H1 (cell line): ENCODE data around the gene E2F2. TPM values are rescaled to one million over a fixed set of nuclear protein-coding genes. Genes with fewer than 3 reads are reported as not detected.

Source experiments
- CTCF ChIA-PET: fragments of 300-600 bp; sonication (Branson Sonifier 250); formaldehyde crosslinking; loops from one replicate; lab custom pipeline; 2021; ENCODE audit not compliant: partially characterized antibody; lab: Charles Lee
- POLR2A ChIA-PET: fragments of 300-600 bp; sonication (Branson Sonifier 250); formaldehyde crosslinking; loops from one replicate; lab custom pipeline; 2021; ENCODE audit warnings: inconsistent platforms; ENCODE audit not compliant: partially characterized antibody; lab: Charles Lee
- DNase-seq, 2 experiments: peaks; one replicate each; pipeline versions ENCODE4 v3.0.0 to v3.0.0-alpha.2; 2010 to 2022; ENCODE audit warnings: low spot score in 2 of 2, low read depth in 1 of 2, mixed read lengths in 1 of 2
- FAIRE-seq: peaks from 2 replicates; lab custom pipeline; 2011; peaks lifted over from hg19 to GRCh38; lab: Jason Lieb, UNC
- H2AFZ ChIP-seq: 2 replicates; pipeline ENCODE4 v1.8.1; 2012; ENCODE audit warnings: low read length, inconsistent platforms
- H2AK5ac ChIP-seq: 2 replicates; pipeline ENCODE4 v1.6.1; 2013; ENCODE audit warnings: low read depth, low read length
- H2BK120ac ChIP-seq: replicated peaks from 2 replicates; pipeline ENCODE3; 2013; ENCODE audit warnings: low read depth, low read length, inconsistent platforms
- H2BK12ac ChIP-seq: 2 replicates; pipeline ENCODE4 v1.6.1; 2013; ENCODE audit warnings: low read depth, low read length
- H2BK15ac ChIP-seq: 2 replicates; pipeline ENCODE4 v1.6.1; 2013; ENCODE audit warnings: low read length
- H2BK20ac ChIP-seq: 2 replicates; pipeline ENCODE4 v1.6.1; 2013; ENCODE audit warnings: low read length
- H2BK5ac ChIP-seq: 2 replicates; pipeline ENCODE4 v1.6.1; 2013; ENCODE audit warnings: low read depth, low read length
- H3K14ac ChIP-seq: 2 replicates; pipeline ENCODE4 v1.6.1; 2013; ENCODE audit warnings: inconsistent platforms; ENCODE audit not compliant: insufficient read length
- H3K18ac ChIP-seq: 2 replicates; pipeline ENCODE4 v1.6.1; 2013; ENCODE audit warnings: low read length; ENCODE audit errors: extremely low read depth
- H3K23ac ChIP-seq: 2 replicates; pipeline ENCODE4 v1.6.1; 2013; ENCODE audit warnings: inconsistent platforms; ENCODE audit not compliant: insufficient read length
- H3K23me2 ChIP-seq: 2 replicates; pipeline ENCODE4 v1.6.1; 2013; ENCODE audit warnings: low read depth, low read length
- H3K27ac ChIP-seq: 2 replicates; pipeline ENCODE4 v1.6.1; 2011; ENCODE audit warnings: low read depth, low read length, inconsistent platforms
- H3K27me3 ChIP-seq, 4 experiments: replicated peaks in 1 of 4; 1 replicate in 1 of 4; 2 replicates in 3 of 4; pipeline versions ENCODE4 v1.6.1 to v1.8.1; 2011 to 2013; ENCODE audit warnings: low read length in 3 of 4, mild to moderate bottlenecking in 3 of 4, inconsistent platforms in 2 of 4, mixed read lengths in 2 of 4, moderate library complexity in 1 of 4; ENCODE audit not compliant: control insufficient read depth in 3 of 4, insufficient read depth in 3 of 4; ENCODE audit errors: extremely low read depth in 1 of 4
- H3K36me3 ChIP-seq, 4 experiments: 2 replicates each; pipeline versions ENCODE4 v1.6.1 to v1.8.1; 2011 to 2013; ENCODE audit warnings: mild to moderate bottlenecking in 4 of 4, low read length in 3 of 4, moderate library complexity in 2 of 4, control low read depth in 1 of 4, inconsistent platforms in 1 of 4; ENCODE audit not compliant: insufficient read depth in 4 of 4, control insufficient read depth in 2 of 4
- H3K4ac ChIP-seq: replicated peaks from 2 replicates; pipeline ENCODE3; 2013; ENCODE audit warnings: low read length, low read depth, mixed read lengths, inconsistent platforms; ENCODE audit not compliant: insufficient read length
- H3K4me1 ChIP-seq, 4 experiments: replicated peaks in 1 of 4; 1 replicate in 1 of 4; 2 replicates in 3 of 4; pipeline versions ENCODE4 v1.6.1 to v1.8.1; 2011 to 2013; ENCODE audit warnings: low read length in 3 of 4, inconsistent platforms in 2 of 4, mixed read lengths in 1 of 4; ENCODE audit not compliant: insufficient read depth in 4 of 4, control insufficient read depth in 3 of 4
- H3K4me2 ChIP-seq, 2 experiments: 2 replicates each; pipeline versions ENCODE4 v1.6.1 to v1.8.1; 2011 to 2013; ENCODE audit warnings: low read depth in 2 of 2, low read length in 2 of 2, control low read depth in 1 of 2, inconsistent platforms in 1 of 2, mild to moderate bottlenecking in 1 of 2; ENCODE audit not compliant: insufficient read depth in 1 of 2
- H3K4me3 ChIP-seq, 4 experiments: fragments of 200-600, 300-600 bp in 1 of 4; sonication (generic), shearing (Covaris generic), sonication (Bioruptor Twin) in 1 of 4; 2 replicates each; pipeline versions ENCODE4 v1.5.1 to v1.8.1; 2011 to 2016; ENCODE audit warnings: low read length in 4 of 4, low read depth in 3 of 4, control low read depth in 2 of 4, inconsistent platforms in 2 of 4, mild to moderate bottlenecking in 2 of 4, mixed read lengths in 1 of 4, moderate library complexity in 1 of 4; ENCODE audit not compliant: insufficient read depth in 2 of 4; ENCODE audit errors: extremely low read depth in 1 of 4
- H3K56ac ChIP-seq: replicated peaks from 2 replicates; pipeline ENCODE3; 2013; ENCODE audit warnings: low read depth, mild to moderate bottlenecking, mixed read lengths, low read length, inconsistent platforms; ENCODE audit not compliant: insufficient read length
- H3K79me1 ChIP-seq: 2 replicates; pipeline ENCODE4 v1.6.1; 2013; ENCODE audit warnings: low read depth, low read length, control low read depth
- H3K79me2 ChIP-seq, 2 experiments: 2 replicates each; pipeline versions ENCODE4 v1.6.1 to v1.8.1; 2012 to 2013; ENCODE audit warnings: low read length in 2 of 2, mild to moderate bottlenecking in 2 of 2, inconsistent platforms in 1 of 2; ENCODE audit not compliant: insufficient read depth in 2 of 2, control insufficient read depth in 1 of 2
- H3K9ac ChIP-seq, 4 experiments: replicated peaks in 1 of 4; 1 replicate in 1 of 4; 2 replicates in 3 of 4; pipeline versions ENCODE4 v1.6.1 to v1.8.1; 2011 to 2013; ENCODE audit warnings: low read depth in 3 of 4, low read length in 3 of 4, control low read depth in 2 of 4, mild to moderate bottlenecking in 2 of 4, moderate library complexity in 2 of 4, inconsistent platforms in 1 of 4; ENCODE audit errors: extremely low read depth in 1 of 4
- H3K9me3 ChIP-seq, 2 experiments: 2 replicates each; pipeline versions ENCODE4 v1.6.1 to v1.8.1; 2012 to 2013; ENCODE audit warnings: mild to moderate bottlenecking in 2 of 2, moderate library complexity in 2 of 2, control low read depth in 1 of 2, inconsistent platforms in 1 of 2, low read depth in 1 of 2, low read length in 1 of 2, mixed read lengths in 1 of 2; ENCODE audit not compliant: insufficient read depth in 2 of 2
- H4K20me1 ChIP-seq, 2 experiments: replicated peaks in 1 of 2; 2 replicates each; pipeline versions ENCODE3 to v1.8.1; 2011 to 2013; ENCODE audit warnings: inconsistent platforms in 2 of 2, low read length in 2 of 2, mild to moderate bottlenecking in 1 of 2; ENCODE audit not compliant: insufficient read depth in 2 of 2, control insufficient read depth in 1 of 2
- H4K5ac ChIP-seq: 2 replicates; pipeline ENCODE4 v1.6.1; 2013; ENCODE audit warnings: low read length, low read depth, mixed read lengths, inconsistent platforms; ENCODE audit not compliant: insufficient read length
- H4K8ac ChIP-seq: 2 replicates; pipeline ENCODE4 v1.8.0; 2013; ENCODE audit warnings: mild to moderate bottlenecking, moderate library complexity, low read length, inconsistent platforms; ENCODE audit not compliant: insufficient read depth; ENCODE audit errors: extremely low read depth
- H4K91ac ChIP-seq: replicated peaks from 2 replicates; pipeline ENCODE3; 2013; ENCODE audit warnings: low read length, mixed read lengths, inconsistent platforms; ENCODE audit not compliant: insufficient read length
- CBX5 ChIP-seq: fragments of 300-800, 300-1000 bp; sonication (generic); IDR thresholded peaks from 2 replicates; pipeline ENCODE4 v1.7.1; 2016; ENCODE audit warnings: antibody characterized with exemption, low read length, low read depth
- CBX8 ChIP-seq: fragments of 300-800, 300-1000 bp; sonication (generic); IDR thresholded peaks from 2 replicates; pipeline ENCODE4 v1.7.1; 2016; ENCODE audit warnings: low read depth, low read length, borderline replicate concordance
- CHD2 ChIP-seq: IDR thresholded peaks from 2 replicates; pipeline ENCODE4 v1.6.1; 2012; ENCODE audit warnings: low read length, improper control_type of control experiment
- RXRA ChIP-seq: IDR thresholded peaks from 2 replicates; pipeline ENCODE4 v1.6.1; 2011; ENCODE audit warnings: low read depth, mild to moderate bottlenecking, low read length, moderate library complexity; ENCODE audit not compliant: insufficient read depth
- SAP30 ChIP-seq: fragments of 300-600 bp; sonication (generic); IDR thresholded peaks from 2 replicates; pipeline ENCODE4 v1.7.1; 2012; ENCODE audit warnings: low read length, moderate library complexity, mild to moderate bottlenecking, inconsistent platforms; ENCODE audit not compliant: insufficient read depth, insufficient replicate concordance
- SP2 ChIP-seq: IDR thresholded peaks from 2 replicates; pipeline ENCODE4 v1.6.1; 2012; ENCODE audit warnings: mild to moderate bottlenecking, low read length, inconsistent platforms
- YY1 ChIP-seq: IDR thresholded peaks from 2 replicates; pipeline ENCODE4 v1.6.1; 2011; ENCODE audit warnings: low read depth, mild to moderate bottlenecking, low read length
- WGBS, 2 experiments: shearing (Covaris generic) in 1 of 2; methylation state at CpG; one replicate each; pipeline versions ENCODE4 v1.1.6 to v1.1.7; 2013 to 2015; ENCODE audit warnings: low lambda C conversion rate in 2 of 2, mixed read lengths in 2 of 2, inconsistent platforms in 1 of 2, low coverage in 1 of 2, missing lambda C conversion rate in 1 of 2; ENCODE audit not compliant: insufficient replicate concordance in 2 of 2, insufficient coverage in 1 of 2, insufficient read length in 1 of 2; ENCODE audit errors: extremely low coverage in 1 of 2, missing lambda C conversion rate in 1 of 2; 5-methylcytosine and 5-hydroxymethylcytosine counted together
- polyA plus RNA-seq, 7 experiments: library from polyadenylated mRNA; depleted of rRNA in 3 of 7; stranded (reverse) in 5 of 7; unstranded in 2 of 7; fragments of >200 nt in 5 of 7; fragments of 200-250 nt in 2 of 7; gene quantifications; 1 replicate in 5 of 7; 2 replicates in 1 of 7; 4 replicates in 1 of 7; pipeline versions ENCODE4 v1.2.1 to v1.2.3, GENCODE V29; 2011 to 2013; ENCODE audit warnings: missing spikeins in 2 of 7, mixed read lengths in 2 of 7
- total RNA-seq: library from RNA; stranded (reverse); fragmentation: NEBNext Ultra II Directional; extraction: Animal tissue kit (Norgen Biotek cat#: 25700); gene quantifications from 2 replicates; pipeline ENCODE4 v1.2.1, GENCODE V29; 2021
- TF ChIP-seq, protein P1 (sequence below): IDR thresholded peaks from 2 replicates; pipeline ENCODE4 v1.6.1; 2011; ENCODE audit warnings: low read depth, mild to moderate bottlenecking, low read length; ENCODE audit not compliant: insufficient read depth
- TF ChIP-seq, protein P2 (sequence below): IDR thresholded peaks from 2 replicates; pipeline ENCODE4 v1.6.1; 2012; ENCODE audit warnings: inconsistent platforms
- TF ChIP-seq, protein P3 (sequence below): IDR thresholded peaks from 2 replicates; pipeline ENCODE4 v1.6.1; 2012; ENCODE audit warnings: low read length, inconsistent platforms

E2F2 gene
- total and polyA plus RNA-seq, 2 of the 8 experiments (the other 6 are each of a cell fraction or from before 2014, with no cell fraction given) = 1.8 to 7.0 TPM

DNA sequence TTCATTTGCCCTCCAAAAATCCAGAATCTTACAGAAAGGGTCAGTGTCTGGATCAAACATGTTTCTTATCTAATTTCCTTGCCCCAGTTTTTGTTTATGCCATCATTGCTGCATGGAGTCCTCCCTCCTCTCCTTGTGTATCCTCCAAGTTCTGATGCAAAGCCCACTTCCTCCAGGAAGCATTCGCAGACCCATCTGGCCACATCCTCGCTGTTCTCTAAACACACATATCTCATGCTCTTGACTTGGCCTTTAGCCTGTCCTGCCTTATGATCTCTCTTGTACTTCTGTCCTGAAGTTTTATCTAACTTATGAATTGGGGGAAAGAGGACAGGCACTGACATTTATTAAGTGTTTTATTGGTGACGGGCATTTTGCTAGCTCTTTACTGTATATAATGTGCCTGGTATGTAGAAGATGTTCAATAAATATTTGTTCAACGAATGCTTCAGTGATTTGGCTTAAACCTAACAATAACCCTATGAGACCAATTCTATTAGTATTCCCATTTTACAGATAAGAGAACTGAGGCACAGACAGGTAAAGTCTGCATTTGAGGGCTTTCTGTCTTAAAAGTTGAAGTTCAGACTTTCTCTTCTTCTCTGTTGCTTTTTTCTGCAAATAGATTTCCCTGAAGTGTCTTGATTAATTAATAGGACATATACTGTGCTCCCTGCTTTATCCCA lies 47.4 kb upstream of the E2F2 start:
- H2BK120ac ChIP-seq = no peak overlapping the region
- no peaks in the 10 kb centered on the region for H4K20me1 ChIP-seq
- H3K79me2 ChIP-seq = no peaks in the 10 kb centered on the region
- no peak overlapping the region for H4K91ac ChIP-seq
- H4K5ac ChIP-seq = no peak overlapping the region
- no peak for DNase-seq
- H3K4me1 ChIP-seq = peaks cover 2 to 6% (median 3%) of the 10 kb centered on the region in 4 experiments; a peak in 4 of 7 replicates
- WGBS, 2 experiments = 93% methylated on average over 4 of the region's 4 CpGs; no CpG with 5 or more reads in 1 of the 2 experiments
- H3K14ac ChIP-seq = no peak overlapping the region
- H3K27ac ChIP-seq = no peak overlapping the region
- no peaks in the 10 kb centered on the region for H3K23me2 ChIP-seq
- no peak overlapping the region for H3K9ac ChIP-seq
- H3K79me1 ChIP-seq = no peaks in the 10 kb centered on the region
- POLR2A ChIA-PET = interaction anchor here (0.7 to 15.7 kb wide), 3 partner anchors 10 to 22 kb away, joined by 3 to 283 read pairs (median 6); partner anchors contain the start of gene ID3
- FAIRE-seq = no peak
- no peak overlapping the region for H2BK20ac ChIP-seq
- H2BK15ac ChIP-seq = no peak overlapping the region
- H2BK5ac ChIP-seq = no peak overlapping the region
- 0 out of 2 replicates have a peak overlapping the region, but pooled peaks have one; percentile 54 for H2AFZ ChIP-seq
- no peak overlapping the region for H3K56ac ChIP-seq
- no peaks in the 10 kb centered on the region for H3K9me3 ChIP-seq
- H3K4me3 ChIP-seq = no peak overlapping the region
- CTCF ChIA-PET = interaction anchor here (0.5 to 0.6 kb wide), 2 partner anchors 8 to 60 kb away, joined by 3 read pairs; no protein-coding TSS in a partner anchor
- H4K8ac ChIP-seq = no peak overlapping the region
- H3K18ac ChIP-seq = no peak overlapping the region
- no peak overlapping the region for H2AK5ac ChIP-seq
- no peak overlapping the region for H3K23ac ChIP-seq
- H3K4ac ChIP-seq = no peak overlapping the region
- no peaks in the 10 kb centered on the region for H3K27me3 ChIP-seq
- H3K36me3 ChIP-seq = no peaks in the 10 kb centered on the region
- no peak overlapping the region for H2BK12ac ChIP-seq
- H3K4me2 ChIP-seq = no peak overlapping the region
- TF ChIP-seq CBX5 = no peak
- TF ChIP-seq, protein P1, sequence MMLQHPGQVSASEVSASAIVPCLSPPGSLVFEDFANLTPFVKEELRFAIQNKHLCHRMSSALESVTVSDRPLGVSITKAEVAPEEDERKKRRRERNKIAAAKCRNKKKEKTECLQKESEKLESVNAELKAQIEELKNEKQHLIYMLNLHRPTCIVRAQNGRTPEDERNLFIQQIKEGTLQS = no peak
- TF ChIP-seq CBX8 = no peak
- no peak for TF ChIP-seq SP2
- no peak for TF ChIP-seq SAP30
- TF ChIP-seq RXRA = no peak
- no peak for TF ChIP-seq CHD2
- no peak for TF ChIP-seq YY1
- TF ChIP-seq, protein P2, sequence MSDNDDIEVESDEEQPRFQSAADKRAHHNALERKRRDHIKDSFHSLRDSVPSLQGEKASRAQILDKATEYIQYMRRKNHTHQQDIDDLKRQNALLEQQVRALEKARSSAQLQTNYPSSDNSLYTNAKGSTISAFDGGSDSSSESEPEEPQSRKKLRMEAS = no peak
- TF ChIP-seq, protein P3, sequence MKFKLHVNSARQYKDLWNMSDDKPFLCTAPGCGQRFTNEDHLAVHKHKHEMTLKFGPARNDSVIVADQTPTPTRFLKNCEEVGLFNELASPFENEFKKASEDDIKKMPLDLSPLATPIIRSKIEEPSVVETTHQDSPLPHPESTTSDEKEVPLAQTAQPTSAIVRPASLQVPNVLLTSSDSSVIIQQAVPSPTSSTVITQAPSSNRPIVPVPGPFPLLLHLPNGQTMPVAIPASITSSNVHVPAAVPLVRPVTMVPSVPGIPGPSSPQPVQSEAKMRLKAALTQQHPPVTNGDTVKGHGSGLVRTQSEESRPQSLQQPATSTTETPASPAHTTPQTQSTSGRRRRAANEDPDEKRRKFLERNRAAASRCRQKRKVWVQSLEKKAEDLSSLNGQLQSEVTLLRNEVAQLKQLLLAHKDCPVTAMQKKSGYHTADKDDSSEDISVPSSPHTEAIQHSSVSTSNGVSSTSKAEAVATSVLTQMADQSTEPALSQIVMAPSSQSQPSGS = no peak
